MG63 (cell line): ENCODE results near the gene LRMDA. TPM values are rescaled to one million over a fixed set of nuclear protein-coding genes. Genes with fewer than 3 reads are reported as not detected.
"Not testable (repeated sequence)": the region's sequence is repeated elsewhere in the genome, so short reads cannot be mapped to it uniquely, and the experiment has no call there.

Experiments used
- DNase-seq: peaks from one replicate; pipeline ENCODE4 v3.0.0-alpha.2; 2020
- H3K27me3 ChIP-seq: fragments of 250-450 bp; sonication (Bioruptor Pico); 2 replicates; pipeline ENCODE4 v1.5.1; 2020; ENCODE audit warnings: mild to moderate bottlenecking, moderate library complexity
- H3K36me3 ChIP-seq: fragments of 250-450 bp; sonication (Bioruptor Pico); 2 replicates; pipeline ENCODE4 v1.5.1; 2020; ENCODE audit warnings: mild to moderate bottlenecking, moderate library complexity
- H3K4me3 ChIP-seq: fragments of 250-450 bp; sonication (Bioruptor Pico); 2 replicates; pipeline ENCODE4 v1.5.1; 2020; ENCODE audit warnings: mild to moderate bottlenecking, moderate library complexity
- H3K9me3 ChIP-seq: fragments of 250-450 bp; sonication (Bioruptor Pico); 2 replicates; pipeline ENCODE4 v1.5.1; 2020; ENCODE audit warnings: mild to moderate bottlenecking, moderate library complexity
- total RNA-seq: library from RNA; depleted of rRNA; stranded (reverse); fragments of >200 nt; shearing (Covaris generic); gene quantifications from 2 replicates; pipeline ENCODE4 v1.2.3, GENCODE V29; 2014; ENCODE audit warnings: low replicate concordance

The LRMDA gene
- total RNA-seq, 1 experiment from 2014 or later, result 1.3 TPM

DNA sequence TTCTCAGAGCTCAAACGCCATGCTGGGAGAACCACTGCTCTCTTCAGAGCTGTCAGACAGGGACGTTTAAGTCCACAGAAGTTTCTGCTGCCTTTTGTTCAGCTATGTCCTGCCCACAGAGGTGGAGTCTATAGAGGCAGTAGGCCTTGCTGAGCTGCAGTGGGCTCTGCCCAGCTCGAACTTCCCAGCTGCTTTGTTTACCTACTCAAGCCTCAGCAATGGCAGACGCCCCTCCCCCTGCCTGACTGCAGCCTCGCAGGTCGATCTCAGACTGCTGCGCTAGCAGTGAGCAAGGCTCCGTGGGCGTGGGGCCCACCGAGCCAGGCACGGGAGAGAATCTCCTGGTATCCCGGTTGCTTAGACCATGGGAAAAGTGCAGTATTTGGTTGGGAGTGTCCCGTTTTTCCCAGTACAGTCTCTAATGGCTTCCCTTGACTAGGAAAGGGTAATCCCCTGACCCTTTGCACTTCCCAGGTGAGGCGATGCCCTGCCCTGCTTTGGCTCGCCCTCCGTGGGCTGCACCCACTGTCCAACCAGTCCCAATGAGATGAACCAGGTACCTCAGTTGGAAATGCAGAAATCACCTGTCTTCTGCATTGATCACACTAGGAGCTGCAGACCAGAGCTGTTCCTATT, 89.9 kb downstream of the LRMDA start:
- H3K9me3 ChIP-seq, H3K27me3 ChIP-seq, DNase-seq, H3K4me3 ChIP-seq, H3K36me3 ChIP-seq: not testable (repeated sequence)

DNA sequence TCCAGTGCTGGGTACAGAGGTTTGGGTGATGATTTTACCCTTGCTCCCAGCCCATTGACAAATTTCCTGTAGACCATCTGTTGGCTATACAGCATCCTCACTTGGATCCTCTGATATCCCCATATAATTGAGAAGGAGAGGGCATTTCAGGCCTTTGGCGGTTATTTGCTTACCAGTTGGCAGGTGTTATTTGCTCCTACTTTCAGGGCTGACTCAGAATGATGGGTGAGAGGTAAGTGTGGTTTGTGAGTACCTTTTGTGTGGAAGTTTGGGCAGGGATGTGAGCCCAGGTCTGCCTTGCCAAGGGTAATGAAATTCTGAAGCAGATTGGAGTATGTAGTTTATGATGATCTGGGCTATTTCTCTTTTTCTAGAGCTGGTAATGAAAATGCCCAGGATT, 93.6 kb downstream of the LRMDA start:
- H3K4me3 ChIP-seq, result no peak overlapping the region
- H3K27me3 ChIP-seq, result no peaks in the 10 kb centered on the region
- H3K36me3 ChIP-seq, result no peaks in the 10 kb centered on the region
- DNase-seq, result no peak
- H3K9me3 ChIP-seq, result no peaks in the 10 kb centered on the region

GRCh38 chr10:75525646-75526045, 94.2 kb downstream of the LRMDA start:
- DNase-seq, result no peak
- Histone ChIP-seq H3K4me3 (no peak overlapping the region), H3K9me3 (no peaks in the 10 kb centered on the region), H3K27me3 (no peaks in the 10 kb centered on the region), H3K36me3 (no peaks in the 10 kb centered on the region)

DNA sequence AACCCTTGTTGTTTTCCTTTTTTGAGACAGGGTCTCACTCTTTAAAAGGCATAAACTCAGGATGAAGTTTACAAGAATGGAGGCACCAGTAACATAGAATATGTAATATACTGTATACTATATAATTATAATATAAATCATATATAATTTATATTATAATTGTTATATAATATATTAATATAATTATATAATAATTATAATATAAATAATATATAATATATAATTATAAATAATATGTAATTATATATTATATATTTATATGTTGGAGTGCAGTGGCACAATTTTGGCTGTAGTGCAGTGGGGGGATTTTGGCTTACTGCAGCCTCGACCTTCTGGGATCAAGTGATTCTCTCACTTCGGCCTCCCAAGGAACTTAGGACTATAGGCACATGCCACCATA, 96.1 kb downstream of the LRMDA start:
- Histone ChIP-seq H3K27me3 (no peaks in the 10 kb centered on the region), H3K4me3 (no peak overlapping the region), H3K9me3 (no peaks in the 10 kb centered on the region), H3K36me3 (no peaks in the 10 kb centered on the region)
- no peak for DNase-seq

GRCh38 chr10:75528392-75528791, 97.0 kb downstream of the LRMDA start:
- Histone ChIP-seq H3K27me3 (no peaks in the 10 kb centered on the region), H3K36me3 (no peaks in the 10 kb centered on the region), H3K4me3 (no peak overlapping the region), H3K9me3 (no peaks in the 10 kb centered on the region)
- DNase-seq, result no peak

- DNase-seq, result peak; percentile 47
- no peaks in the 10 kb centered on the region for H3K9me3 ChIP-seq
- H3K27me3 ChIP-seq, result no peaks in the 10 kb centered on the region
- H3K36me3 ChIP-seq, result no peaks in the 10 kb centered on the region
- no peak overlapping the region for H3K4me3 ChIP-seq
Observed at GRCh38 chr10:75530299-75530698, 98.9 kb downstream of the LRMDA start.

DNA sequence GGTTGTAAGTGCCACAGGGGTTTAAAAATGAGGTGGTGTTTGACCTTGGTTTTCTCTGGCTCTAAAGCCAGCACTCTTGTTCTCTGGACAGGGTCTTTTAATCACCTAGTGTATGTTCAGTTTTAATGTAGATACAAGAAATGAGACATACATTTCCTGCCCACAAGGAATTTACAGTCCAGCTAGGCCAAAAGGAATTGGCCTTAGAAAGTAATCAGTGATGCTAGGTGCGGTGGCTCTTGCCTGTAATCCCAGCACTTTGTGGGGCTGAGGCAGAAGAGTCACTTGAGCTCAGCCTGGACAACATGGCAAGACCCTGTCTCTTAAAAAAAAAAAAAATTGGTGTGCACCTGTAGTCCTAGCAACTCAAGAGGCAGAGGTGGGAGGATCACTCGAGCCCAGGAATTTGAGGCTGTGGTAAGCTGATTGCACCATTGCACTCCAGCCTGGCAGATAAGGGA, 100.2 kb downstream of the LRMDA start:
- DNase-seq, result no peak
- Histone ChIP-seq H3K36me3 (no peaks in the 10 kb centered on the region), H3K27me3 (no peaks in the 10 kb centered on the region)

DNA sequence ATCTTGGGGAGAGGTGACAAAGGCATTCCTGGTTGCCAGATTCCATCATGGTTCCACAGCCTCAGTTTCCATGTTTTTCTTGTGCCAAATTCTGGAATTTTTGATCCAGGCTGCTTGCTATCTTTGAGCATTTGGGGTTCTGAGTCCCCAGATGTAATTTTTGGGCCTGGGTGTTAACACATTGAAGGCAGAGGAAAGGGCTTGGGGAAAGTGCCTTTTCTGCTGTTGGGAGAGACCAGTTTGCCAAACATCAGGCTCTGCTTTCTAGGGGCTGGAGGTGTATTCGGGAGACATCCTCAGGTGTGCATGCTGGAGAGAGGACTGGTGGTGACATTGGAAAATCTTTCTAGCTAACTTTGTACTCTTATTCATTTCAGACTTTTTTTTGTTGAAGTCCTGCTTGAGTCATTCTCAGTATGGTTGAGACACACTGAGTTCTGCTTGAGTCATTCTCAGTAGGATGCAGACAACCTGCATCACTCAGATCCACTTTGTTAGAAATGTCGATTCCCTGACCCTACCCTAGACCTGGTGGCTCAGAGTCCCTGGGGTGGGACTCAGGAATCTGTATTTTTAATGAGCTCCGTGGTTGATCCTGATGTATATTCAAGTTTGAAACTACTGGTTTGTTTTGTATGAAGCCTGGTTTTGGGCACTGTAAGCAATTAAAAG, 101.0 kb downstream of the LRMDA start:
- H3K27me3 ChIP-seq, result no peaks in the 10 kb centered on the region
- H3K4me3 ChIP-seq, result no peak overlapping the region
- H3K9me3 ChIP-seq, result no peaks in the 10 kb centered on the region
- DNase-seq, result peak; percentile 17
- no peaks in the 10 kb centered on the region for H3K36me3 ChIP-seq

More for the DNA sequence above, 100.2 kb downstream of the LRMDA start:
- Histone ChIP-seq H3K4me3 (no peak overlapping the region), H3K9me3 (no peaks in the 10 kb centered on the region)

GRCh38 chr10:75538144-75538543, 106.7 kb downstream of the LRMDA start:
- no peak for DNase-seq
- H3K36me3 ChIP-seq, result no peaks in the 10 kb centered on the region
- no peaks in the 10 kb centered on the region for H3K27me3 ChIP-seq
- no peaks in the 10 kb centered on the region for H3K9me3 ChIP-seq
- no peak overlapping the region for H3K4me3 ChIP-seq

DNA sequence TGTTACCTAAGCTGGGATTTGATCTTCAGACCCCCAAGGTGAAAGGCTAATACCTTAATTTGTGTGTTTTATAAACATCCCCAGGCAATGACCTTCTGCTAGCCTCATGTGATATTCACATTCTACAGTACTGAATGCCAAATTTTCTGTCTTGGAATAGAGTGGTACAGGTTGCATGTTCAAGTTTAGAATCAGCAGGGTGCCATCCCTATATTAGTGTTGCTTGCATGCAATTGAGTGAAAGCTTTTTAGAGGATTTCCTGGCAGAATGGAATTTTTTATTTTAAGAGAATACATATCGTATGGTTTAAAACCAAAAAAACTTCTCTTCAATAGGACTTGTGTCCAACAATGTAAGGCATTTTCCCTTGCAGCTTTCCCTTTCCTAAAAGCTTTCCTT, 107.3 kb downstream of the LRMDA start:
- no peaks in the 10 kb centered on the region for H3K27me3 ChIP-seq
- H3K9me3 ChIP-seq, result no peaks in the 10 kb centered on the region
- no peak for DNase-seq
- no peak overlapping the region for H3K4me3 ChIP-seq
- no peaks in the 10 kb centered on the region for H3K36me3 ChIP-seq

GRCh38 chr10:75540357-75540966, 109.0 kb downstream of the LRMDA start:
- no peaks in the 10 kb centered on the region for H3K36me3 ChIP-seq
- H3K4me3 ChIP-seq, result no peak overlapping the region
- no peak for DNase-seq
- H3K9me3 ChIP-seq, result no peaks in the 10 kb centered on the region
- H3K27me3 ChIP-seq, result no peaks in the 10 kb centered on the region

- DNase-seq, result no peak
- Histone ChIP-seq H3K4me3 (no peak overlapping the region), H3K9me3 (no peaks in the 10 kb centered on the region), H3K36me3 (no peaks in the 10 kb centered on the region), H3K27me3 (no peaks in the 10 kb centered on the region)
Observed at GRCh38 chr10:75540981-75541380, 109.6 kb downstream of the LRMDA start.

DNA sequence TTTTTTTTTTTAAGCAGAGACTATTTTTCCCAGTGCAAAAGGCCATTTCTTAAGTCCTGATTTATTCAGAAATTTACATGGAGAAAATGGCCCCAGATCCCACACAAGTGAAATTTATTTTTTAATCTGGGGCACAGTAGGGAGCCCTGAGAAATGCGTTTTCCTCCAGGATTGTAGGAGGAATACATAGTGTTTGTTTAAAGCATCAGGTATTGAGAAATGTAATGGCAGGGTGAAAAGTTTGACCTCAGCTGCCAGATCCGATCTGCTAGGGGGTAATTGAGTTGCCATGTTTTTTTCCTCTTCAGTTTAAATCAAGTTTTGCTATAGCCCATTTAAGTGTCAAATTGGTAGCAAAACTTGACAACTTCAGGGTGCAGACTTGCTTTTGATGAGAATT, 110.0 kb downstream of the LRMDA start:
- Histone ChIP-seq H3K27me3 (no peaks in the 10 kb centered on the region), H3K9me3 (no peaks in the 10 kb centered on the region), H3K36me3 (no peaks in the 10 kb centered on the region)

GRCh38 chr10:75542084-75542483, 110.7 kb downstream of the LRMDA start:
- Histone ChIP-seq H3K36me3 (no peaks in the 10 kb centered on the region), H3K4me3 (no peak overlapping the region), H3K9me3 (no peaks in the 10 kb centered on the region), H3K27me3 (no peaks in the 10 kb centered on the region)
- DNase-seq, result no peak

More for the DNA sequence above, 110.0 kb downstream of the LRMDA start:
- H3K4me3 ChIP-seq, result no peak overlapping the region
- DNase-seq, result no peak

GRCh38 chr10:75542906-75543305, 111.5 kb downstream of the LRMDA start:
- no peaks in the 10 kb centered on the region for H3K27me3 ChIP-seq
- no peak overlapping the region for H3K4me3 ChIP-seq
- no peaks in the 10 kb centered on the region for H3K9me3 ChIP-seq
- peak; percentile 59 for DNase-seq
- no peaks in the 10 kb centered on the region for H3K36me3 ChIP-seq

DNA sequence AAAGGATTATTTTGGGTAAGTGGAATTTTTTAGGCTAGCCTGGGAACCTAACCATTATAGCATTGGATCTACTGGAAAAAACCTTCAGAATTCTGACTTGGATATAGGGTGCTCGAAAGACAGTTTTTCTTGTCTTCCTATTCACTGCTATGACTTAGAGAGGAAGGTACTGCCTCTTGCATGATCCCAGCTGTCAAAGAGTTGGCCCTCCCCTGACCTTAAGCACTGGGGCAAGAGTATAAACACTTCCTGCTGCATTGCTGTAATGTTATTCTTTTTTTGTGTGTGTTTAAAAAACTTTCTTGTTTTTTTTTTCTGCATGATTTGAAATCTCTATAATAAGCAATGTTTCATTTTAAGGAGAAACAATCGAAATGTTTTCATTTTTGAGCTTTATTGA, 113.0 kb downstream of the LRMDA start:
- H3K9me3 ChIP-seq, result no peaks in the 10 kb centered on the region
- DNase-seq, result peak; percentile 4
- no peaks in the 10 kb centered on the region; the same call in 1 of the 2 replicates for H3K27me3 ChIP-seq
- H3K4me3 ChIP-seq, result no peak overlapping the region
- H3K36me3 ChIP-seq, result no peaks in the 10 kb centered on the region

- Histone ChIP-seq H3K36me3 (no peaks in the 10 kb centered on the region), H3K27me3 (no peaks in the 10 kb centered on the region; the same call in 1 of the 2 replicates), H3K4me3 (no peak overlapping the region), H3K9me3 (no peaks in the 10 kb centered on the region)
- DNase-seq, result no peak
Observed at GRCh38 chr10:75544993-75545706, 113.7 kb downstream of the LRMDA start.
